Activated CD8-positive, alpha-beta memory T cell treated with anti-CD3 and anti-CD28 coated beads, Interleukin-2, amount 10 ng/mL, durations not matched to agents 7 days and 5 days (primary cell): ENCODE data around the gene ITGB3BP. TPM values are rescaled to one million over a fixed set of nuclear protein-coding genes. Genes with fewer than 3 reads are reported as not detected.
"Not testable (repeated sequence)": the region's sequence is repeated elsewhere in the genome, so short reads cannot be mapped to it uniquely, and the experiment has no call there.

ENCODE experiments used
- ATAC-seq: fragments of 150-1000 bp; cut with Tn5 transposase; one replicate; pipeline ENCODE4 v1.10.0; 2021; ENCODE audit warnings: moderate library complexity
- CTCF ChIA-PET: fragments of 350-600 bp; sonication (Branson Sonifier 250); formaldehyde crosslinking; loops from one replicate; lab custom pipeline; 2021; ENCODE audit warnings: antibody characterized with exemption; lab: Charles Lee
- DNase-seq: peaks from one replicate; pipeline ENCODE4 v3.0.0-alpha.2; 2020
- H3K27ac Mint-ChIP-seq: one replicate; pipeline ENCODE4 v1.8.0; 2021; ENCODE audit warnings: mild to moderate bottlenecking, mixed read lengths
- H3K27me3 Mint-ChIP-seq: one replicate; pipeline ENCODE4 v1.8.0; 2021; ENCODE audit warnings: mixed read lengths
- H3K36me3 Mint-ChIP-seq: one replicate; pipeline ENCODE4 v1.8.0; 2021; ENCODE audit warnings: mild to moderate bottlenecking, mixed read lengths
- H3K4me1 Mint-ChIP-seq: one replicate; pipeline ENCODE4 v1.8.0; 2021; ENCODE audit warnings: mixed read lengths
- H3K4me3 Mint-ChIP-seq: one replicate; pipeline ENCODE4 v1.8.0; 2021; ENCODE audit warnings: mild to moderate bottlenecking, moderate library complexity, mixed read lengths
- H3K9me3 Mint-ChIP-seq: one replicate; pipeline ENCODE4 v1.8.0; 2022; ENCODE audit warnings: low read depth, mixed read lengths
- total RNA-seq, 2 experiments: library from RNA; stranded (reverse); gene quantifications; one replicate each; pipeline ENCODE4 v1.2.3, GENCODE V29; 2021

ITGB3BP gene
- total RNA-seq, 2 experiments from 2014 or later = 50.0 to 57.1 TPM

- no peaks in the 10 kb centered on the region for H3K27me3 Mint-ChIP-seq
- peaks cover 13% of the 10 kb centered on the region for H3K36me3 Mint-ChIP-seq
- no peak overlapping the region for H3K4me3 Mint-ChIP-seq
- CTCF ChIA-PET = no interaction called here
- no peaks in the 10 kb centered on the region for H3K9me3 Mint-ChIP-seq
- no peak for ATAC-seq
- H3K4me1 Mint-ChIP-seq = no peaks in the 10 kb centered on the region
- no peak overlapping the region for H3K27ac Mint-ChIP-seq
- DNase-seq = no peak
Measured at GRCh38 chr1:63487336-63488065, 35.5 kb downstream of the ITGB3BP start.

GRCh38 chr1:63486629-63487028 is 36.4 kb downstream of the ITGB3BP start:
- CTCF ChIA-PET = no interaction called here
- no peak for DNase-seq
- no peak overlapping the region for H3K27ac Mint-ChIP-seq
- no peaks in the 10 kb centered on the region for H3K27me3 Mint-ChIP-seq
- no peaks in the 10 kb centered on the region for H3K4me1 Mint-ChIP-seq
- no peak for ATAC-seq
- no peaks in the 10 kb centered on the region for H3K9me3 Mint-ChIP-seq
- H3K4me3 Mint-ChIP-seq = no peak overlapping the region
- H3K36me3 Mint-ChIP-seq = peaks cover 13% of the 10 kb centered on the region

GRCh38 chr1:63480057-63480456 is 43.0 kb downstream of the ITGB3BP start:
- Mint-ChIP-seq H3K27ac (no peak overlapping the region), H3K9me3 (no peaks in the 10 kb centered on the region), H3K27me3 (no peaks in the 10 kb centered on the region), H3K4me3 (no peak overlapping the region), H3K36me3 (peaks cover 17% of the 10 kb centered on the region), H3K4me1 (no peaks in the 10 kb centered on the region)
- ATAC-seq = no peak
- no peak for DNase-seq
- CTCF ChIA-PET = no interaction called here

- Mint-ChIP-seq H3K4me1 (no peaks in the 10 kb centered on the region), H3K36me3 (peaks cover 27% of the 10 kb centered on the region), H3K27ac (no peak overlapping the region), H3K27me3 (no peaks in the 10 kb centered on the region), H3K4me3 (no peak overlapping the region), H3K9me3 (no peaks in the 10 kb centered on the region)
- ATAC-seq (no peak), DNase-seq (no peak)
- CTCF ChIA-PET = no interaction called here
Measured at GRCh38 chr1:63475761-63476160, 47.3 kb downstream of the ITGB3BP start.

GRCh38 chr1:63468683-63469082 is 54.3 kb downstream of the ITGB3BP start:
- CTCF ChIA-PET, H3K4me1 Mint-ChIP-seq, H3K4me3 Mint-ChIP-seq, H3K27ac Mint-ChIP-seq, ATAC-seq, H3K9me3 Mint-ChIP-seq, H3K27me3 Mint-ChIP-seq, DNase-seq: not testable (repeated sequence)
- peaks cover 24% of the 10 kb centered on the region for H3K36me3 Mint-ChIP-seq

- H3K36me3 Mint-ChIP-seq = peaks cover 28% of the 10 kb centered on the region
- no peak for ATAC-seq
- no peak overlapping the region for H3K4me3 Mint-ChIP-seq
- H3K27ac Mint-ChIP-seq = no peak overlapping the region
- H3K9me3 Mint-ChIP-seq = peaks cover 6% of the 10 kb centered on the region
- CTCF ChIA-PET = no interaction called here
- no peaks in the 10 kb centered on the region for H3K27me3 Mint-ChIP-seq
- peaks cover 4% of the 10 kb centered on the region for H3K4me1 Mint-ChIP-seq
- DNase-seq = no peak
Measured at GRCh38 chr1:63466759-63467158, 56.3 kb downstream of the ITGB3BP start.

- H3K4me3 Mint-ChIP-seq = no peak overlapping the region
- H3K27me3 Mint-ChIP-seq = no peaks in the 10 kb centered on the region
- H3K4me1 Mint-ChIP-seq = peaks cover 4% of the 10 kb centered on the region
- CTCF ChIA-PET = no interaction called here
- ATAC-seq (no peak), DNase-seq (no peak)
- peaks cover 8% of the 10 kb centered on the region for H3K9me3 Mint-ChIP-seq
- peaks cover 32% of the 10 kb centered on the region for H3K36me3 Mint-ChIP-seq
- no peak overlapping the region for H3K27ac Mint-ChIP-seq
Measured at GRCh38 chr1:63466181-63466580, 56.8 kb downstream of the ITGB3BP start.

GRCh38 chr1:63463248-63463647 is 59.8 kb downstream of the ITGB3BP start:
- CTCF ChIA-PET = no interaction called here
- no peak for DNase-seq
- Mint-ChIP-seq H3K36me3 (peaks cover 35% of the 10 kb centered on the region), H3K4me3 (no peak overlapping the region), H3K9me3 (peaks cover 8% of the 10 kb centered on the region), H3K4me1 (peaks cover 4% of the 10 kb centered on the region), H3K27me3 (no peaks in the 10 kb centered on the region), H3K27ac (no peak overlapping the region)
- ATAC-seq = no peak

GRCh38 chr1:63461661-63462230 is 61.3 kb downstream of the ITGB3BP start:
- DNase-seq (no peak), ATAC-seq (no peak)
- H3K9me3 Mint-ChIP-seq = peaks cover 8% of the 10 kb centered on the region
- CTCF ChIA-PET = no interaction called here
- peaks cover 36% of the 10 kb centered on the region for H3K36me3 Mint-ChIP-seq
- H3K27ac Mint-ChIP-seq = no peak overlapping the region
- H3K27me3 Mint-ChIP-seq = no peaks in the 10 kb centered on the region
- H3K4me3 Mint-ChIP-seq = no peak overlapping the region
- peaks cover 4% of the 10 kb centered on the region for H3K4me1 Mint-ChIP-seq

- no peak for DNase-seq
- Mint-ChIP-seq H3K4me1 (peaks cover 4% of the 10 kb centered on the region), H3K36me3 (peaks cover 31% of the 10 kb centered on the region), H3K27ac (no peak overlapping the region), H3K27me3 (no peaks in the 10 kb centered on the region), H3K4me3 (no peak overlapping the region), H3K9me3 (peaks cover 8% of the 10 kb centered on the region)
- CTCF ChIA-PET = no interaction called here
- ATAC-seq = no peak
Measured at GRCh38 chr1:63458750-63459149, 64.3 kb downstream of the ITGB3BP start.

GRCh38 chr1:63454269-63454668 is 68.8 kb downstream of the ITGB3BP start:
- Mint-ChIP-seq H3K4me3 (no peak overlapping the region), H3K36me3 (peaks cover 7% of the 10 kb centered on the region), H3K27me3 (no peaks in the 10 kb centered on the region), H3K27ac (no peak overlapping the region), H3K9me3 (no peaks in the 10 kb centered on the region), H3K4me1 (no peaks in the 10 kb centered on the region)
- no peak for DNase-seq
- ATAC-seq = no peak
- CTCF ChIA-PET = interaction anchor here (1.5 kb wide), 1 partner anchor 10 kb away, joined by 3 read pairs; no protein-coding TSS in a partner anchor

- ATAC-seq = no peak
- H3K4me3 Mint-ChIP-seq = no peak overlapping the region
- no peaks in the 10 kb centered on the region for H3K27me3 Mint-ChIP-seq
- H3K36me3 Mint-ChIP-seq = peaks cover 4% of the 10 kb centered on the region
- CTCF ChIA-PET = no interaction called here
- no peak overlapping the region for H3K27ac Mint-ChIP-seq
- H3K4me1 Mint-ChIP-seq = no peaks in the 10 kb centered on the region
- no peaks in the 10 kb centered on the region for H3K9me3 Mint-ChIP-seq
- DNase-seq = no peak
Measured at GRCh38 chr1:63453232-63453631, 69.8 kb downstream of the ITGB3BP start.

- Mint-ChIP-seq H3K27me3 (no peaks in the 10 kb centered on the region), H3K4me3 (no peak overlapping the region), H3K4me1 (no peaks in the 10 kb centered on the region), H3K9me3 (no peaks in the 10 kb centered on the region), H3K27ac (no peak overlapping the region), H3K36me3 (peaks cover 1% of the 10 kb centered on the region)
- CTCF ChIA-PET = no interaction called here
- DNase-seq (no peak), ATAC-seq (no peak)
Measured at GRCh38 chr1:63450416-63450815, 72.6 kb downstream of the ITGB3BP start.

GRCh38 chr1:63448731-63449246 is 74.2 kb downstream of the ITGB3BP start:
- CTCF ChIA-PET = no interaction called here
- Mint-ChIP-seq H3K4me1 (no peaks in the 10 kb centered on the region), H3K27ac (no peak overlapping the region), H3K36me3 (peaks cover 1% of the 10 kb centered on the region), H3K4me3 (no peak overlapping the region), H3K27me3 (no peaks in the 10 kb centered on the region), H3K9me3 (no peaks in the 10 kb centered on the region)
- ATAC-seq = no peak
- no peak for DNase-seq
